Keratinocyte (primary cell): ENCODE measurements around the gene OSBPL5. TPM values are rescaled to one million over a fixed set of nuclear protein-coding genes. Genes with fewer than 3 reads are reported as not detected.

Experiments used
- DNase-seq: peaks from one replicate; pipeline ENCODE4 v3.0.0-alpha.2; 2011; ENCODE audit warnings: low read depth, missing footprints, low spot score
- FAIRE-seq: peaks from 2 replicates; lab custom pipeline; 2011; peaks lifted over from hg19 to GRCh38; lab: Jason Lieb, UNC
- H2AFZ ChIP-seq: 2 replicates; pipeline ENCODE4 v1.6.0; 2012; ENCODE audit warnings: low read length, control low read depth, inconsistent platforms; ENCODE audit not compliant: control insufficient read depth
- H3K27ac ChIP-seq: 2 replicates; pipeline ENCODE4 v1.5.1; 2011; ENCODE audit warnings: low read length; ENCODE audit not compliant: control insufficient read depth, insufficient read depth
- H3K27me3 ChIP-seq: 3 replicates; pipeline ENCODE4 v1.6.0; 2011; ENCODE audit warnings: low read length; ENCODE audit not compliant: control insufficient read depth, insufficient read depth; ENCODE audit errors: extremely low read depth
- H3K36me3 ChIP-seq, 2 experiments: 2 replicates in 1 of 2; 3 replicates in 1 of 2; pipeline ENCODE4 v1.5.1; 2011; ENCODE audit warnings: low read length in 2 of 2, mild to moderate bottlenecking in 1 of 2; ENCODE audit not compliant: control insufficient read depth in 2 of 2, insufficient read depth in 2 of 2; ENCODE audit errors: extremely low read depth in 1 of 2
- H3K4me1 ChIP-seq: 3 replicates; pipeline ENCODE4 v1.5.1; 2011; ENCODE audit warnings: low read length; ENCODE audit not compliant: control insufficient read depth, insufficient read depth; ENCODE audit errors: extremely low read depth
- H3K4me2 ChIP-seq: 3 replicates; pipeline ENCODE4 v1.6.0; 2011; ENCODE audit warnings: low read depth, low read length; ENCODE audit not compliant: control insufficient read depth, insufficient read depth; ENCODE audit errors: extremely low read depth
- H3K4me3 ChIP-seq, 3 experiments: fragments of 200-600 bp in 1 of 3; sonication (generic) in 1 of 3; 2 replicates in 2 of 3; 3 replicates in 1 of 3; pipeline ENCODE4 v1.5.1; 2011 to 2016; ENCODE audit warnings: low read length in 3 of 3, mild to moderate bottlenecking in 3 of 3, control low read depth in 2 of 3, inconsistent platforms in 1 of 3, low read depth in 1 of 3, mixed read lengths in 1 of 3, mixed run types in 1 of 3, moderate library complexity in 1 of 3; ENCODE audit not compliant: control insufficient read depth in 2 of 3, insufficient read depth in 2 of 3; ENCODE audit errors: extremely low read depth in 1 of 3
- H3K79me2 ChIP-seq: 2 replicates; pipeline ENCODE4 v1.6.0; 2012; ENCODE audit warnings: low read length; ENCODE audit not compliant: control insufficient read depth, insufficient read depth
- H3K9ac ChIP-seq: 3 replicates; pipeline ENCODE4 v1.6.0; 2011; ENCODE audit warnings: low read length; ENCODE audit not compliant: control insufficient read depth, insufficient read depth; ENCODE audit errors: extremely low read depth
- H3K9me1 ChIP-seq: 3 replicates; pipeline ENCODE4 v1.6.0; 2011; ENCODE audit warnings: low read length; ENCODE audit not compliant: control insufficient read depth, insufficient read depth; ENCODE audit errors: extremely low read depth
- H3K9me3 ChIP-seq: 2 replicates; pipeline ENCODE4 v1.5.1; 2012; ENCODE audit warnings: low read depth, low read length; ENCODE audit not compliant: control insufficient read depth
- H4K20me1 ChIP-seq: 3 replicates; pipeline ENCODE4 v1.6.0; 2011; ENCODE audit warnings: low read length; ENCODE audit not compliant: control insufficient read depth, insufficient read depth; ENCODE audit errors: extremely low read depth
- CTCF ChIP-seq, 3 experiments: IDR thresholded peaks in 1 of 3; conservative IDR thresholded peaks in 1 of 3; optimal IDR thresholded peaks in 1 of 3; 2 replicates in 2 of 3; 3 replicates in 1 of 3; pipeline versions ENCODE3 to v1.5.1; 2011; ENCODE audit warnings: low read length in 3 of 3, mild to moderate bottlenecking in 3 of 3, moderate library complexity in 2 of 3, control low read depth in 1 of 3, inconsistent platforms in 1 of 3; ENCODE audit not compliant: insufficient read depth in 2 of 3; ENCODE audit errors: extremely low read depth in 1 of 3
- EZH2 ChIP-seq: IDR thresholded peaks from one replicate; pipeline ENCODE4 v1.6.1; 2012; ENCODE audit warnings: inconsistent platforms, mild to moderate bottlenecking, low read length, moderate library complexity
- dilution Hi-C: fragments of 300-500 bp; cut with MboI; formaldehyde crosslinking; loops from one replicate; pipeline ENCODE4 v1.7.0; 2020; ENCODE audit warnings: low sequenced_read_pairs; ENCODE audit not compliant: extremely low pct_ligation_motif_present
- polyA plus RNA-seq, 5 experiments: library from polyadenylated mRNA; depleted of rRNA in 3 of 5; stranded (reverse) in 3 of 5; stranded (forward) in 1 of 5; unstranded in 1 of 5; fragments of >200 nt; gene quantifications; 1 replicate in 1 of 5; 2 replicates in 3 of 5; 3 replicates in 1 of 5; pipeline versions ENCODE4 v1.2.1 to v1.2.3, GENCODE V29; 2011 to 2012; ENCODE audit warnings: missing spikeins in 2 of 5, low read depth in 1 of 5, low replicate concordance in 1 of 5

The OSBPL5 gene
- polyA plus RNA-seq, 1 donor (not counting 4 experiments of a cell fraction or from before 2014, with no cell fraction given), result 3.0 TPM

- no peaks in the 10 kb centered on the region for H3K9me3 ChIP-seq
- no peaks in the 10 kb centered on the region for H3K9me1 ChIP-seq
- no peak for TF ChIP-seq EZH2
- no peak for TF ChIP-seq CTCF (optimal IDR thresholded peaks at IDR 0.05 in 1 of 3, IDR thresholded peaks at IDR 0.05 in 1 of 3, conservative IDR thresholded peaks at IDR 0.05 in 1 of 3; ENCODE audit: extremely low read depth in 1 of 3, insufficient read depth in 2 of 3, low read length in 3 of 3)
- H3K27ac ChIP-seq, result no peak overlapping the region
- no peaks in the 10 kb centered on the region for H4K20me1 ChIP-seq
- no peaks in the 10 kb centered on the region for H3K36me3 ChIP-seq
- no peak for FAIRE-seq
- H3K4me3 ChIP-seq, result no peak overlapping the region
- peaks cover 4% of the 10 kb centered on the region for H3K27me3 ChIP-seq
- H2AFZ ChIP-seq, result no peak overlapping the region
- no peaks in the 10 kb centered on the region for H3K79me2 ChIP-seq
- no peak overlapping the region for H3K4me2 ChIP-seq
- dilution Hi-C loops, result no loop called here
- peaks cover 11% of the 10 kb centered on the region for H3K4me1 ChIP-seq
- H3K9ac ChIP-seq, result no peak overlapping the region
- no peak for DNase-seq
Measured at GRCh38 chr11:3085052-3085451, 80.1 kb downstream of the OSBPL5 start.

GRCh38 chr11:3083321-3083720 lies 81.8 kb downstream of the OSBPL5 start:
- Histone ChIP-seq H3K9me3 (no peaks in the 10 kb centered on the region), H3K4me3 (no peak overlapping the region), H3K9ac (no peak overlapping the region), H3K36me3 (no peaks in the 10 kb centered on the region), H4K20me1 (no peaks in the 10 kb centered on the region), H3K79me2 (no peaks in the 10 kb centered on the region), H3K27me3 (peaks cover 4% of the 10 kb centered on the region), H3K27ac (no peak overlapping the region), H3K9me1 (no peaks in the 10 kb centered on the region), H3K4me1 (peaks cover 7% of the 10 kb centered on the region), H3K4me2 (no peak overlapping the region), H2AFZ (no peak overlapping the region)
- FAIRE-seq (no peak), DNase-seq (no peak)
- dilution Hi-C loops, result no loop called here
- TF ChIP-seq EZH2, result no peak
- no peak for TF ChIP-seq CTCF (optimal IDR thresholded peaks at IDR 0.05 in 1 of 3, IDR thresholded peaks at IDR 0.05 in 1 of 3, conservative IDR thresholded peaks at IDR 0.05 in 1 of 3; ENCODE audit: extremely low read depth in 1 of 3, insufficient read depth in 2 of 3, low read length in 3 of 3)
